GM06990 (cell line): ENCODE data around the gene AQP7.
"Not testable (repeated sequence)": the region's sequence is repeated elsewhere in the genome, so short reads cannot be mapped to it uniquely, and the experiment has no call there.

Experiments
- DNase-seq: peaks from one replicate; pipeline ENCODE4 v3.0.0-alpha.2; 2011; ENCODE audit not compliant: insufficient read length; ENCODE audit errors: extremely low read depth
- H3K27me3 ChIP-seq: replicated peaks from 2 replicates; pipeline ENCODE4 v1.6.0; 2011; ENCODE audit warnings: low read length; ENCODE audit not compliant: control insufficient read depth, insufficient read depth
- H3K36me3 ChIP-seq: 2 replicates; pipeline ENCODE4 v1.5.1; 2011; ENCODE audit warnings: low read length; ENCODE audit not compliant: control insufficient read depth, insufficient read depth
- H3K4me3 ChIP-seq: replicated peaks from 2 replicates; pipeline ENCODE4 v1.5.1; 2011; ENCODE audit warnings: low read depth, mild to moderate bottlenecking, control low read depth, low read length
- CTCF ChIP-seq: IDR thresholded peaks from 2 replicates; pipeline ENCODE4 v1.5.1; 2011; ENCODE audit warnings: low read length, control low read depth, mild to moderate bottlenecking, inconsistent platforms; ENCODE audit not compliant: insufficient read depth, poor library complexity, severe bottlenecking

AQP7 gene

GRCh38 chr9:33395159-33395879 is 7.0 kb downstream of the AQP7 start:
- not testable (repeated sequence) for H3K27me3 ChIP-seq, H3K36me3 ChIP-seq, DNase-seq, H3K4me3 ChIP-seq

- DNase-seq, H3K36me3 ChIP-seq, H3K27me3 ChIP-seq, H3K4me3 ChIP-seq: not testable (repeated sequence)
These were observed 8.4 kb downstream of the AQP7 start for GRCh38 chr9:33393986-33394385.

GRCh38 chr9:33393581-33393980 is 8.8 kb downstream of the AQP7 start:
- Histone ChIP-seq H3K4me3 (no peak overlapping the region), H3K36me3 (no peaks in the 10 kb centered on the region), H3K27me3 (no peaks in the 10 kb centered on the region; the same call in 1 of the 2 replicates)
- no peak for DNase-seq
- TF ChIP-seq CTCF, result no peak

DNA sequence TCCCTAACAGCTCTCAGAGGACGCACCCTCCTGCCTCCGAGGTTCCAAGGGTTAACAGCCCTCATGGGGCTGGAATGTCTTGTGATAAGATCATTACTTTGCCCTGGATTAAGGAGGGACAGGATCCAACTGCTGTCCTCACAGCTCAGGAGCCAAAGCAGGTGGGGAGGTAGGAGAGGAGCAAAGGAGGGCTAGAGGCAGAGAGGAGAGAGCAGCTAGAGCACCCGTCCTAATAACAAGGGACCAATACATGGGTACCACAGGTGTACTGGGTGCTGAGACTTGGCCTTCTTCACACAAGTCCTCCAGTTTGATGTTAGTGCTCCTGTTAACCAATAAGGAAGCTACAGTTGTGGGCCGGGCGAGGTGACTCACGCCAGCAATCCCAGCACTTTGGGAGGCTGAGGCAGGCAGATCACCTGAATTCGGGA is 9.8 kb downstream of the AQP7 start:
- H3K4me3 ChIP-seq, H3K36me3 ChIP-seq, DNase-seq, H3K27me3 ChIP-seq: not testable (repeated sequence)

GRCh38 chr9:33391111-33391771 is 11.1 kb downstream of the AQP7 start:
- not testable (repeated sequence) for DNase-seq, H3K27me3 ChIP-seq, H3K36me3 ChIP-seq, H3K4me3 ChIP-seq

DNA sequence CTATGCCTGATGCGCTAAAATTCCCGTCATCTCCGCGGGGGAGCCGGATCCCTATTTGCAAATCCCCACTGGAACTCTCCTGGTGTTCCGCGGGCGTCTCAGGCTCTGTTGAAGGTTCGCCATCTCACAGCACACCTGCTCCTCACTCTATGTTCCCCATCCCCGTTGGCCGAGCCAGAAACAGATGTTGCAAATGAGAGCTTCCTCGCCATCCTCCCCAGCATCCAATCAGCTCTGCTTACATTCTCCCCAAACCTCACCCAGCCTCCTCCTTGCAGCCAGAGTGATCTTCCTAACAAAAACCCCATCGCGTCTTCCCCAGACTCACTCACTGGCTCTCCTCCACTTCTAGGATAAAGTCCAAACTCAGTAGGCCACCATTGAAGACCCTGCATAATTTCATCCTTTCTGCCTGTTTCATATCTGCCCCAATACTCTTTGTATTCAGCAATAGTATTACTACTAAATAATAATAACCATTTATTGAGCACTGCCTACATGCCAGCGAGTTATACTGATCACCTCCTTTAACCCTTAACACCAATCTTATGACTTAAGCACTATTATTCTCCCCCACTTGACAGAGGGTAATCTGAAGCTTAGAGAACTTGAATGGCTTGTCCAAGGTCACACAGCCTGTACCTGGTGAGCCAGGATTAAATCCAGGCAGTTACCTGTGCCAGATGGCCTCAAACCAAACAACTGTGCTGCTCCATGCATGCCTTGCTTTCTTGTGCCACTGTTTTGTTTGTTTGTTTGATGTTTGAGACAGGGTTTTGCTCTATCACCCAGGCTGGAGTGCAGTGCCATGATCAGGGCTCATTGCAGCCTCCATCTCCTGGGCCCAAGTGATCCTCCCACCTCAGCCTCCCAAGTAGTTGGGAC is 14.0 kb downstream of the AQP7 start:
- Histone ChIP-seq H3K36me3 (no peaks in the 10 kb centered on the region), H3K27me3 (no peaks in the 10 kb centered on the region), H3K4me3 (no peak overlapping the region)
- DNase-seq, result no peak
- TF ChIP-seq CTCF, result no peak

DNA sequence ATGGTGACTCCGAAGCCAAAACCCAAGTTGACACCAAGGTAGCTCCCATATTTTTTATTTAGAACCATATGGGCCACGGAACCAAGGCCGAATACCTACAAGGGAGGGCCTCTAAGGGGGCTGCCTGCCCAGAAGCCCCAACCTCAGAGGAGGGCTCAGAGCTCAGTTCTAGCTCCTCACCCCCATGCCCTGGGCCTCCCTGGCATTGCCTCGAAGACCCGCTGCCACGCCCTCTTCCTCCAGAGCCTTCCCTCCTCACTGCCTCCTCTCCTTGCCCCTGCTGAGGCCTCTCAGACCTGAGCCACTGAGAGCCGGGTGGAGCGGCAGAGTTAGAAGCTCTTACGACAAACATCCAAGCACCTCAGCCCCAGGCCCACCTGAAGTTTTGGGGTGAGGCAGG is 15.4 kb downstream of the AQP7 start:
- not testable (repeated sequence) for DNase-seq, H3K27me3 ChIP-seq, H3K36me3 ChIP-seq, H3K4me3 ChIP-seq

DNA sequence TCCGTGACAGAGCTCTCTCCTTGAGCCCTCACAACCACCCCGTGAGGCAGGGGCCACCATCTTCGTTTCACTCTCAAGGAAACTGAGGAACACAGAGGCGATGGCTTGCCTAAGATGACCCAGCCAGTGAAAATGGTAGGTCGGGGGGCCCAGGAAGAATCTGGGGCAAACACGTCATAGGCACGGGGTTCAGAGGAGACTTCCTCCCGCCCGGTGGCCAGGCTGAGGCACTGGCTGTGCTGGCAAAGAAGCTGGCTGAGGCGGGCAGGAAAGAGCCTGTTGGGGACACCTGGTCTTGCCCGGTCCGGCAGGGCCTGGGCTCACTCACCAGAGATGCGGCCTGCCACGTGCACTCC is 15.7 kb downstream of the AQP7 start:
- H3K4me3 ChIP-seq, H3K36me3 ChIP-seq, DNase-seq, H3K27me3 ChIP-seq: not testable (repeated sequence)

GRCh38 chr9:33385979-33386640 is 16.3 kb downstream of the AQP7 start:
- not testable (repeated sequence) for H3K4me3 ChIP-seq, DNase-seq, H3K27me3 ChIP-seq, H3K36me3 ChIP-seq

DNA sequence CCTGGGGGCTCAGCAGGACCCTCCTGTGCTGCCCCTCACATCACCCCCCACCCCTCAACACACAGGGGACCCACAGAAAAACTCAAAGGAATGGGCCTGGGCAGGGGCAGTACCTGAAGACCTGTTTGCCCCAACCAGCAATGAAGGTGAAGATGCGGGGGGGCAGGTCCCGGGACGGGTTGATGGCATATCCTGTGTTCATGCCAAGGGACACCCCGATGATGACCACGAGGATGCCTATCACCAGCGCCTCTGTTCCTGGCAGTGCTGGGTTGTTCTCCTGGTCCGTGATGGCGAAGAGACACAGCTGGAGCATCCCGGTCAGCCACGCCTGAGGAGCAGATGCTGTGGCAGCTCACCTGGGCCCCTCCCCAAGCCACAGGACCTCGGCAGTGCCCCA is 16.8 kb downstream of the AQP7 start:
- not testable (repeated sequence) for H3K36me3 ChIP-seq, DNase-seq, H3K27me3 ChIP-seq, H3K4me3 ChIP-seq

- H3K4me3 ChIP-seq, DNase-seq, H3K36me3 ChIP-seq, H3K27me3 ChIP-seq: not testable (repeated sequence)
These were observed 19.0 kb downstream of the AQP7 start for GRCh38 chr9:33383396-33383795.
